ENCODE results near the gene PRRC2A.
A peak's percentile ranks its signal among the peaks of the same experiment; 100 is the strongest.

Gene PRRC2A

DNA sequence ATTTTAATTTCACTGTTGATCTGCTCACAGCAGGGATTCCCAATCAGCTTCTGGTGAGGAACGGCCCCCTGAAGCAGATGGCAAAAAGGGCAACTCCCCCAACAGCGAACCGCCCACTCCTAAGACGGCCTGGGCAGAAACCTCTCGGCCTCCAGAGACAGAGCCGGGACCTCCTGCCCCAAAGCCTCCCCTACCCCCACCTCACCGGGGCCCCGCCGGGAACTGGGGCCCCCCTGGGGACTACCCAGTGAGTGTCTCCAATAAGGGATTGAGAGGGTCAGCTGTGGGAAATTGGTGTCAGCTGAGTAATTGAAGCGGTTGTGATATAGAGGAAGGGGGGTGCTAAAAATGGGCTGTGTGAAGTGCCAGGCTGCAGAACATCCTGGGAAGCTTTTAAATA is 6.4 kb downstream of the PRRC2A start:
- DNase-seq = no peak

DNA sequence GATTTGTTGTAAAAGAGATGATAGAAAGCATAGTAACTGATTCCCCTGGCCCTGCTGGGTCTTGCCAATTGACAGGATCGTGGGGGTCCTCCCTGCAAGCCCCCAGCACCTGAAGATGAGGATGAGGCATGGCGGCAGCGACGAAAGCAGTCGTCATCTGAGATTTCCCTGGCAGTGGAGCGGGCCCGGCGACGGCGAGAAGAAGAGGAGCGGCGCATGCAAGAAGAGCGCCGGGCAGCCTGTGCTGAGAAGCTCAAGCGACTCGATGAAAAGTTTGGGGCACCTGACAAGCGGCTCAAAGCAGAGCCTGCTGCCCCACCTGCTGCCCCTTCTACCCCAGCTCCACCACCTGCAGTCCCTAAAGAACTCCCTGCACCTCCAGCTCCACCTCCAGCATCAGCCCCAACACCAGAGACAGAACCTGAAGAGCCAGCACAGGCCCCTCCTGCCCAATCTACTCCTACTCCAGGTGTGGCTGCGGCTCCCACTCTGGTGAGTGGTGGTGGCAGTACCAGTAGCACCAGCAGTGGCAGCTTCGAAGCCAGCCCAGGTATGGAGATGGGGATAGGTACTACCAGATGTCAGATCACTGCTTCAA is 7.3 kb downstream of the PRRC2A start:
- DNase-seq = no peak

DNA sequence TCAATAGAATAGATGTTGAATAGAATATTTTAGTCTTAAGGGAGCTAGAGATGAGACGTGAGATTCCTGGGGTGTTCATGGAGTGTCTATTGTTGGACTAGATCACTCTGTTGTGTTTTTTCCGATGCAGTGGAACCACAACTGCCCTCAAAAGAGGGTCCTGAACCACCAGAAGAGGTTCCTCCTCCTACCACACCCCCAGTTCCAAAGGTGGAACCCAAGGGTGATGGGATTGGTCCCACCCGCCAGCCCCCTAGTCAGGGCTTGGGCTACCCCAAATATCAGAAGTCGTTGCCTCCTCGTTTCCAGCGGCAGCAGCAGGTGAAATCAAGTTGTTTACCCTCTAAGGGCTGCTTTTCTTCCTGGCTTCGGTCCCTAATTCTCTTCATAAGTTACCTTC is 8.5 kb downstream of the PRRC2A start:
- DNase-seq = no peak

DNA sequence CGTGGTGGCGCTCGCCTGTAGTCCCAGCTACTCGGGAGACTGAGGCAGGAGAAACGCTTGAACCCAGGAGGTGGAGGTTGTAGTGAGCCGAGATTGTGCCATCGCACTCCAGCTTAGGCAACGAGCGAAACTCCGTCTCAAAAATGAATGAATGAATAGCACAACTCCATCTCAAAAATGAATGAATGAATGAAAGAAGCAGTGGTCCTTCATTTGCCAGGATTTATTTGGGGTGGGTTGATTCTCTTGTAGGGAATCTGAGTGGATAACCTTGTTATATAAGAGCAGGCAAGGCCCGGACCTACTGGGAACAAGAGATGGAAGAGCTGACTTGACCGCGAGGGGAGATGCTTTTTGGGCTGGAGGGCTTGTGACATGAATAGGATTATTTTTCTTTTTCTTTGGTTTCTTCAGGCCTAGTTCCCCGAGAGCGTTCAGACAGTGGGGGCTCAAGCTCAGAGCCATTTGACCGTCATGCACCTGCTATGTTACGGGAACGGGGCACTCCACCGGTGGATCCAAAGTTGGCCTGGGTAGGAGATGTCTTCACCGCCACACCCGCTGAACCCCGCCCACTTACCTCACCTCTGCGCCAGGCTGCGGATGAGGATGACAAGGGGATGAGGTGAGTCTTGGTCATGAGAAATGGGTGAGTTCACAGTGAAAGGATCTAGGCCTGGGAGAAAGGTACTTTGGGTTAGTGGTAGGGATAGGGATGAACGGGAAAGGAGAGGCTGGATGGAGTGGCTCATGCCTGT is 9.8 kb downstream of the PRRC2A start:
- no peak for DNase-seq

DNA sequence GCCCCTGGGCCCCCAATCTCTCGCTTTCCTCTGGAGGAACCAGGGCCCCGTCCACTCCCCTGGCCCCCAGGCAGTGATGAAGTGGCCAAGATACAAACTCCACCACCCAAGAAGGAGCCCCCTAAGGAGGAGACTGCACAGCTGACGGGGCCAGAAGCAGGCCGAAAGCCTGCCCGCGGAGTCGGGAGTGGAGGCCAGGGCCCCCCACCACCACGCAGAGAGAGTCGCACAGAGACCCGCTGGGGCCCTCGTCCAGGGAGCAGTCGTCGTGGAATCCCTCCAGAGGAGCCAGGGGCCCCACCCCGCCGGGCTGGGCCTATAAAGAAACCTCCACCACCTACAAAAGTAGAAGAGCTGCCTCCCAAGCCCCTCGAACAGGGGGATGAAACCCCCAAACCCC is 10.7 kb downstream of the PRRC2A start:
- no peak for DNase-seq

DNA sequence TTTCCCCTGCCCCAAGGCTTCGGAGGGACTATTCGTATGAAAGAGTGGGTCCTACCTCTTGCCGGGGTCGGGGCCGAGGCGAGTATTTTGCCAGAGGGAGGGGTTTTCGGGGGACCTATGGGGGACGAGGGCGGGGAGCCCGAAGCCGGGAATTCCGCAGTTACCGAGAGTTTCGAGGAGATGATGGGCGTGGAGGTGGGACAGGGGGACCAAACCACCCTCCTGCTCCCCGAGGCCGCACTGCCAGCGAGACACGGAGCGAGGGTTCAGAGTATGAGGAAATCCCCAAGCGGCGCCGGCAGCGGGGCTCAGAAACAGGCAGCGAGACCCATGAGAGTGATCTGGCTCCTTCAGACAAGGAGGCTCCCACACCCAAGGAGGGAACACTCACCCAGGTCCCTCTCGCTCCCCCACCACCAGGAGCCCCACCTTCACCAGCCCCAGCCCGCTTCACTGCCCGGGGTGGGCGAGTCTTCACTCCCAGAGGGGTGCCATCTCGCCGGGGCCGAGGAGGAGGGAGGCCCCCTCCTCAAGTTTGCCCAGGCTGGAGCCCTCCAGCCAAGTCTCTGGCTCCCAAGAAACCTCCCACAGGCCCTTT is 11.3 kb downstream of the PRRC2A start:
- no peak for DNase-seq

DNA sequence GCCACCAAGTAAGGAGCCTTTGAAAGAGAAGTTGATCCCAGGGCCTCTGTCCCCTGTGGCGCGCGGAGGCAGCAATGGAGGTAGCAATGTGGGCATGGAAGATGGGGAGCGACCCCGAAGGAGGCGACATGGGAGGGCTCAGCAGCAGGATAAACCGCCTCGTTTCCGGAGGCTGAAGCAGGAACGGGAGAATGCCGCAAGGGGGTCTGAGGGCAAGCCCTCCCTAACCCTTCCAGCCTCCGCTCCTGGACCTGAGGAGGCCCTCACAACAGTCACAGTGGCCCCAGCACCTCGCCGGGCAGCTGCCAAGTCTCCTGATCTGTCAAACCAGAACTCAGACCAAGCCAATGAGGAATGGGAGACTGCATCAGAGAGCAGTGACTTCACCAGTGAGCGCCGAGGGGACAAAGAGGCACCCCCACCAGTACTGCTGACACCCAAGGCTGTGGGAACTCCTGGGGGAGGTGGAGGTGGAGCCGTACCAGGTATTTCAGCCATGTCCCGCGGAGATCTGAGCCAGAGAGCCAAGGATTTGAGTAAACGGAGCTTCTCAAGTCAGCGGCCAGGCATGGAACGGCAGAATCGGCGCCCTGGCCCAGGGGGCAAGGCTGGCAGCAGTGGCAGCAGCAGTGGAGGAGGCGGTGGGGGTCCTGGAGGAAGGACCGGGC is 11.9 kb downstream of the PRRC2A start:
- no peak for DNase-seq

DNA sequence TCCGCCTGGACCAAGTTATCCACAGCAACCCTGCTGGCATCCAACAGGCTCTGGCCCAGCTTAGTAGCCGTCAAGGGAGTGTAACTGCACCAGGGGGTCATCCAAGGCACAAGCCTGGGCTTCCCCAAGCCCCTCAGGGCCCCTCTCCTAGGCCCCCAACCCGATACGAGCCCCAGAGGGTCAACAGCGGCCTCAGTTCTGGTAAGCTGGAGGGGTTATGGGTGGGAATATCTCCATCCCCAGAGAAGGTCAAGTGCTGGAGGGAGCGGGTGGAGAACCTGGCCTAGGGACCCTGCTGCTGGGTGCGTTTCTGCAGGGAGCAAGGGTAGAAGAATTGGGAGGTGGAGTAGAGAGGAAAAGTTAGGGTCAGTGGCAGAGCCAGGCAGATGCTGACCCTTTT is 12.9 kb downstream of the PRRC2A start:
- DNase-seq = no peak

DNA sequence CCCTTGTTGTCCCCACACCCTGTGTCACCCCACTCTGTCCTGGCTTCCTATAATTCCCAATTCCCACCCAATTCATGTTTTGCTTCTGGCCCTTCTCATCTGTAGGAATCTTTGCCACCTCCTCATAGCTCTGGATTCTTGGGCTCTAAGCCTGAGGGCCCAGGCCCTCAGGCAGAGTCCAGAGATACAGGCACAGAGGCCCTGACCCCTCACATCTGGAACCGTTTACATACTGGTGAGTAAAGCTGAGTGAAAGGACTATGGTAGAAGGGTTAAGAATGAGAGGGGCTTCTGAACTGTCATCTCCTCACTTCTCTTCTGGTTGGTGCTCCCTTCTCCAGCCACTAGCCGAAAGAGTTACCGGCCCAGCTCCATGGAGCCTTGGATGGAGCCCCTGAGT is 13.6 kb downstream of the PRRC2A start:
- DNase-seq = no peak

DNA sequence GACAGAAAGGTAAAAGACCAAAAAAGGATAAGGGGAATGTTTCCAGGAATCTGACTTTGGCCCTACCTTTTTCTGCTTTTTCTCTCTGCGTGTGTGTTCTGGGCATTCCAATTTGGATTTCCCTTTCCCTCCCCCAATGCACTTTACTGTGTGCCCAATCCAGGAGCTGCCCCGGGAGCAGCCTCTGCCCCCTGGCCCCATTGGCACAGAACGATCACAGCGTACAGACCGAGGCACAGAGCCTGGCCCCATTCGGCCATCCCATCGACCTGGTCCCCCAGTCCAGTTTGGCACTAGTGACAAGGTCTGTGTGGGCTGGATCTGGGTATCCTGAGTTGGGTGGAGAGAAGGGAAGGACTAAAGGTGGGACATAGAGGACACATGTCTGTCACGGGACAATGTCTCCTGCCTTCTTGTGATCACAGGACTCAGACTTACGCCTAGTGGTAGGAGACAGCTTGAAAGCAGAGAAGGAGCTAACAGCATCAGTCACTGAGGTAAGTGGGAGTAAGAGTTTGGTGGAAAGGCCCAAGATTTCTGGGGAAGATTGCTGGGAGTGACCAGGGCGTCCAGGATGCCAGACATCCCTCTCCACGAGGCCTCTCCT is 14.6 kb downstream of the PRRC2A start:
- no peak for DNase-seq

DNA sequence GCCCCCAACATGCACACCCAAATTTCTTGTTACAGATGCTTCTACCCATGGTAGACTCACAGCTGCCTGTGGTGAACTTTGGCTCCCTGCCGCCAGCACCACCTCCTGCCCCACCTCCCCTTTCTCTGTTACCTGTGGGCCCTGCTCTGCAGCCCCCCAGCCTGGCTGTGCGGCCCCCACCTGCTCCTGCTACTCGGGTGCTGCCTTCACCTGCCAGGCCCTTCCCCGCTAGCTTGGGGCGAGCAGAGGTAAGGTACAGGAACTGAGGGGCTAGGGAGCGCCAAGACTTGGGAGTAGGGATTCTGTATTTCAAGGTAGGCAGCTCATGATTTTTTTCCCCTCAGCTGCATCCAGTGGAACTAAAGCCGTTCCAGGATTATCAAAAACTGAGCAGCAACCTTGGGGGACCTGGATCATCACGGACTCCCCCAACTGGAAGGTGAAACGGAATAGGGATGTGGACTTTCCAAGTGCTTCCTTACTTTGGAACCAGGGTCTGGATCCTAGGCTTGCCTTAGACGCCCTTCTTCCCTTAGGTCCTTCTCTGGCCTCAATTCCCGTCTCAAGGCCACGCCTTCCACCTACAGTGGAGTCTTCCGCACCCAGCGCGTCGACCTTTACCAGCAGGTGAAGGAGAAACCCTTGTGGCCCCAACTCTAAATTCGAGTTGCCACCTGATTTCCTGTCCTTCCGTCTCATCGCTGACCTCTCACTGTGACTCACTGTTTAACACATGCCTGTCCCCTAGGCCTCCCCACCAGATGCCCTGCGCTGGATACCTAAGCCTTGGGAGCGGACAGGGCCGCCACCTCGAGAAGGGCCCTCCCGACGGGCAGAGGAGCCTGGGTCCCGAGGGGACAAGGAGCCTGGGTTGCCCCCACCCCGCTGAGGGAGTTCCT is 16.4 kb downstream of the PRRC2A start:
- no peak for DNase-seq

DNA sequence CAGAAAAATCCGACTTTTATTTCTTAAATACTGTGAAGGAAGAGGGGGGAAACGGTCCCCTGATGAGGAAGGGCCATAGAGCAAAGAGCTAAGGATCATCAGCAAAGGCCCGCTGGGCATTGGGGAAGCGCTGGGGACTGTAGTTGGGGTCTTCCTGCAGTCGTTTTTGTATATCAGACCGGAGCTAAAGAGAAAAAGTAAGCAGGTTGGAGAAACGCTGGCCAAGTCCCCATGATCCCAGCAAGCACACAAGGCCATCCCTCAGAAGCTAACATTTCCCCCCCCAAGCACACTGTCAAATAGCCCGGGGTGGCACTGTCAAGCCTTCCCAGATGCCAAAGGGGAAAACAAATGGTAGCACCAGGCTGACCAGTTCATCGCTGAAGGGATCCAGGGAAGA is 18.5 kb downstream of the PRRC2A start:
- DNase-seq = no peak

DNA sequence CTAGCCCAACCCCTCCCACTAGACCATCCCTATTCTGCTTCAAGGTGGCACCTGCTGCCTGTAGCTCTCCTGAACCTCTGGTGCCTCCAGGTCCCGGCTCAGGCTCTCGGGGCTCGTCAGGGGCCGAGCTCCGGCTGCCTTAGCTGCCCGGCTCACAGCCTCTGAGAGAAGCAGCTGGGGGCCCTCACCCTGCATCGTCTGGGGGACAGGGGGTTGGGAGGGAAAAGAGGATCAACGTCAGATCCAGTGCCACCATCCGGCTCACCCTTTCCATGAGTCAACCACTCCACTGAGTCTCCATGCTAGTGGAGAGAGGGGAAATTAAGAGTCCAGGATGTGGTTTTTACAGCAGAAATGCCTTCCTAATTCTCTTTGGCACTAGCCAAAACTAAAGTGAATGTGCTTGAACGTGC is 18.9 kb downstream of the PRRC2A start:
- DNase-seq = no peak

DNA sequence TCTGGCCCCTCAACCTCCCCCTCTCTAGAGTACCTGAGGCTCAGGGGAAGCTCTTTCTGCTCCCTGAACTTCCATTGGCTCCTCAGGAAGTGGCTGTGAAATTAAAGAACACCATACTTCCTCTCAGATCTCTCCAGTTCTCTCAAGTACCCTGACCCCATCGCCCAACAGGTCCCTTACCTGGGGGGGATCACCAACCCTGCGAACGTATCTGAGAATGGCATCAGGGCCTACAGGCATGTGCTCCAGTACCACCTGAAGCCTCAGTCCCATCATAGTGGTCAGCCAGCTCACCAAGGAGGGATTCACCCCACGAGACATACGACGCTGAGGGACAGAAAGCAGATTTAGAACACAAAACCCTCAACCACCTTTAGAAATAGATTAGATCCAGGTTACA is 20.1 kb downstream of the PRRC2A start:
- DNase-seq = no peak

DNA sequence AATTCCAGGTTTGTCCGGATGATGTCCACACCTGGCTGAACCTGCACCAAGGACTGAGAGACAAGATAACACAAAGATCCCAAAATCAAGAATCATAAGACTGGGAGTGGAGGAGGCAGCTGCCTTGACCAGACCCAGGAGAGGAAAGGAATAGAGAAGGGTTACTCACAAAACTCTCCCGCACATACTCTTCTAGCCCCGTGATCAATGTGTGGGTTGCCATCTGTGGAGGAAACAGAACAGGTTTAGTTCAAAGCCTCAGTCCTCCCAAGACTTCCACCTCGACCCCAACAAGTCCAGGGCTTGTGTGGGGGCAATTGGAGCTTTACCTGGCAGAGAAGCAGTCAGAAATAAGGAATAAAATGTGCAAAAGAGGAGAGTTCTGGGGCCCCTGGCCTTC is 20.9 kb downstream of the PRRC2A start:
- DNase-seq = no peak

DNA sequence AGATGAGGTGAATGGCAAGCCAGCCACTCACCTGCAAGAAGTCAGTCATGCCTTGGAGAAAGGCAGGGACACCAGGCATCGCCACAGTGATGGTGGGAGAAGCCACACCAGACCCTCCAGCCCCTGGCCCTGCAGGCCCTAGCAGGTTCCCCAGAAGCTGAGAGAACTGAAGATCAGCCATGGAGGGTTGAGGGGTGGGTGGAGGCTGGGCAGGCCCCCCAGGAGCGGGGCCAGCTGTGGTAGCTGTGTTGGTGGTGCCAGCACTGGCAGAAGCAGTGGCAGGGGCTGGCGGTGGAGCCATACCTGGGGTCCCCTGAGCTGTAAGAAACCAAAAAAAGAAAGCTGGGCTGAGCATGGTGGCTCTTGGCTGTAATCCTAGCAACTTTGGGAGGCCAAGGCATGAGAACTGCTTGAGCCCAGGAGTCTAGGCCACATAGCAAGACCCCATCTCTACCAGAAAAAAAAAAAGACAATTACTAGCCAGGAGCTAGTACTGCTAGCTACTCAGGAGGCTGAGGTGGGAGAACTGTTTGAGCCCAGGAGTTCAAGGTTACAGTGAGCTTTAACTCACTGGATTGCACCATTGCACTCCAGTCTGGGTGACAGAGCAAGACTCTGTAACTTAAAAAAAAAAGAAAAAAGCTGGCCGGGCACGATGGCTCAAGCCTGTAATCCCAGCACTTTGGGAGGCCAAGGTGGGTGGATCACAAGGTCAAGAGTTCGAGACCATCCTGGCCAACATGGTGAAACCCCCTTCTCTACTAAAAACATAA is 22.5 kb downstream of the PRRC2A start:
- no peak for DNase-seq

DNA sequence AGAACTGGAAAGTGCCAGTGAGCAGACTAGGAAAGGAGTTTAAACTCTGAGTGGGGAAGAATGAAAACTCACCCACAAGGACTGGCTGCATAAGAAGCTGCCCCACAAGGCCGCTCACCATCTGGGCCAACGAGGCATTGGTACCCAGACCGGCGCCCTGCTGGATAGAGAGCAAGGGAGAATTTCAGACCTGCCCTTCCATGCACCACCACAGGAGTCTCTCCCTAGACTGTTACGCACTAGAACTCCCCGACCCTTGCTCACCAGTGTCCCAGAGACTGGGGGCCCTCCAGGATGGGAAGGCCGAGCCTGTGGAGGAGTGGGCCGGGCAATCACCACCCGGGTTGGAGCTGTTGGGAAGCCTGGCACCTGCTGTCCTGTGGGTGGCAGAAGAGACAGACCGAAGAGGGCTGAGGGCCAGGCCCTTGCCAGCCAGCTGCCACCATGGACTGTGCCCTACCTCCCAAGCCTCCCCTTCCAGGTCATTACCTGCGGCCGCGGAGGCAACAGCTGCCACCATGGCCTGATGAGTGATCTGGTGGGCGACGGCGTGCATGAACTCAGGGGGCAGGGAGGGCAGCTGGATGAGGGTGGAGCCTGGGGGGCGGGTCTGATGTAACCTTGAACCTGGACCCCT is 23.4 kb downstream of the PRRC2A start:
- no peak for DNase-seq

DNA sequence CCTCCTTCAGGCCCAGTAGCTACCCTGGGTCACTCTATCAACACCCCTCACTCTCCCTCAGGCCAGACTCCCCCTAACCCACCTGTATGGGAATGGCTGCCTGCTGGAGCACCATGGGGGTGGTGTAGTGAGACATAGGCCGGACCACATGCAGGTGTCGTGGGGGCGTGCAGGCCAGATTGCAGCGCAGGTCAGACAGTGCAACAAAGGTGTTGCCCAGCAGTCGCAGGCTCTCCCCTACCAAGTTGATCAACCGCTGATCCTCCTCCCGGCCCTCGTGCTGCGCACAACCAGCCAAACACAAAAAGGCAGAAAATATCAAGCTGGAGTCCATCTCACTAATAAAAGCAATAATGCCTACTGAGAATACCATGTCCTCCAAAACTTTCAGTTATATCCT is 24.8 kb downstream of the PRRC2A start:
- no peak for DNase-seq

DNA sequence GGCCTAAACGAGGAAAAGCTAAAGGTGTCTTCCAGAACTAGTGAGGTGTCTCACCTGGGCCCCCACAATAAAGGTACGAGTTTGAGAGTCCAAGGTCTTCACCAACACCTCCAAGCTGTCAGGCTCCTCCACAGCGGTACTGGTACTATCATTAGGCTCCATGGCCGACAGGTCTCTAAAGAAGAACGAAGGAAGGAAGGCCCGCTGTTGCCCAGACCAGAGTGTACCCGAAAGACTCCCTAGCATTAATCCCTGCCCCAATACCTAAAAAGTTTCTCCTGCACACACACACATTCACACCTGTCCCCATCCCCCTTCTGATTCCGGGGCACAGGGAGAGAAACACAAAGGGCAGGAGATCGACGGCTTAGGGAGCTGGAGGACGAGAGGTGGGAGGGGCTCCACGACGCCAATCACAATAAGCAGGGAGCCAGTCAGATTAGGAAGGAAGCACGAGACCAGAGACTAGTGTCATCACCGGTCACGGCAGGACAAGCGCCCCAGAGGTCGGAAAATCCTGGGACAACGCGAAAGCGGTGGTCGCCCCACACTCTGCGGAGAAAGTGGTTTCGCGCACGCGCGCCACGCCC is 31.2 kb downstream of the PRRC2A start:
- peak; percentile 93 for DNase-seq

DNA sequence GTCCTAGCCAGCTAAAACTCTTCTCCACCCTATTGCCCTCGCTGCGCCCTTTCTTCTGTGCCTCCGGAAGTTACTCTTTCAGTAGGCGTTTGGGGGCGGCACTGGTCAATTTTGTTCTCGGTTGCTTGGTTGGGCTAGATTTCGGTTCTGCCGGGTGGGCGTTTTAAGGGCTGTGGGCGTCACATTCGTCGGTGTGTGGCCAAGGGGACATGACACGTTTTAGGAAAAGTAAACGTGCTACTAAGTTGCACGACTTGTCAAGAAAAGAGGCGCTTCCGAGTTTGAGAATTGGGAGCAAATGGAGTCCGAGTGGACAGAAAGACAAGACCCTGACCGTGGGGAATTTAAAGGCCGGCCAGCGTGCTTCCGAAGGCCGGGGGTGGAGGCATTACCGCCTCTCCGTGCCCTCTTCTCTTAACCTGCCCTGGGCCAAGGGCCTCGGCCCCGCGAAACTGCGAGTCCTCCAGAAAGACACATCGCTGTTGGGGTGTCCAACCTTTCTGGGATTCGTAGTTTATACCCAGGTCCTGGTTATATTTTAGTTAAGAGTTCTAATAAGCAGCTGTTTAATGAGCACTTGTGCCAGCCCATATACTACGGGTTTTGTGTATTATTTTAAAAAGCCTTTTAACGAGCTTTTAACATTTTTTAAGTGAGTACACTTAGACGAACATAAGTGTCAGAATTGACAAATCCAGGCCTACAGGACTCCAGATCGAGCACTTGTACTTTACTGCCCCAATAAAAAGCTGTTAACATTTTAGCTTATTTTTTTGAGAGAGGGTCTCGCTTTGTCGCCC is 32.6 kb downstream of the PRRC2A start:
- peak; percentile 89 for DNase-seq
